ENCODE results near the gene MYO15B.

MYO15B gene

DNA sequence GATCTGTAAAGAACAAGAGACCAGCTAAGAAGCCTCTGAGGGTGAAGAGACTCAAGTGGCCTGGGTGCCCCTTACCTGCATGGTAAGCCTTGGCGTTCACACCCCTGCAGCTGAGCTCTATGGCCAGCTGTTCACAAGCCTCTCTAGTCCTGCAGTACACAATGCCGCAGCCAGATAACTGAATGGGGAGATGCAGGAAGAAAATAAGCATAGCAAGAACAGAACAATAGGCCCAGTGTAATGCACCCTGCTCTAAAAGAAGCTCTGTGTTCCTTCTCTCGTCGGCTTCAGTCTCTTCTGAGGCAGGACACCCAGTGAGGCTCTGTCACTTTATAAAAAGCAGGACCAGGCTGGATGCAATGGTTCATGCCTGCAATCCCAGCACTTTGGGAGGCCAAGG lies 73.9 kb downstream of the MYO15B start:
- TF ChIP-seq, protein P1, sequence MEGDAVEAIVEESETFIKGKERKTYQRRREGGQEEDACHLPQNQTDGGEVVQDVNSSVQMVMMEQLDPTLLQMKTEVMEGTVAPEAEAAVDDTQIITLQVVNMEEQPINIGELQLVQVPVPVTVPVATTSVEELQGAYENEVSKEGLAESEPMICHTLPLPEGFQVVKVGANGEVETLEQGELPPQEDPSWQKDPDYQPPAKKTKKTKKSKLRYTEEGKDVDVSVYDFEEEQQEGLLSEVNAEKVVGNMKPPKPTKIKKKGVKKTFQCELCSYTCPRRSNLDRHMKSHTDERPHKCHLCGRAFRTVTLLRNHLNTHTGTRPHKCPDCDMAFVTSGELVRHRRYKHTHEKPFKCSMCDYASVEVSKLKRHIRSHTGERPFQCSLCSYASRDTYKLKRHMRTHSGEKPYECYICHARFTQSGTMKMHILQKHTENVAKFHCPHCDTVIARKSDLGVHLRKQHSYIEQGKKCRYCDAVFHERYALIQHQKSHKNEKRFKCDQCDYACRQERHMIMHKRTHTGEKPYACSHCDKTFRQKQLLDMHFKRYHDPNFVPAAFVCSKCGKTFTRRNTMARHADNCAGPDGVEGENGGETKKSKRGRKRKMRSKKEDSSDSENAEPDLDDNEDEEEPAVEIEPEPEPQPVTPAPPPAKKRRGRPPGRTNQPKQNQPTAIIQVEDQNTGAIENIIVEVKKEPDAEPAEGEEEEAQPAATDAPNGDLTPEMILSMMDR (IDR thresholded peaks at IDR 0.05; ENCODE audit: low read depth, low read length, missing control alignments) = no peak

GRCh38 chr17:75662511-75662910 lies 74.9 kb downstream of the MYO15B start:
- H3K4me3 ChIP-seq (replicated peaks; ENCODE audit: low read depth, low read length) = no peak overlapping the region
- DNase-seq (ENCODE audit: extremely low read depth, low read depth) = no peak
- TF ChIP-seq, protein P1 (IDR thresholded peaks at IDR 0.05; ENCODE audit: low read depth, low read length, missing control alignments) = no peak

More for the DNA sequence above, 73.9 kb downstream of the MYO15B start:
- DNase-seq (ENCODE audit: extremely low read depth, low read depth) = no peak
- H3K4me3 ChIP-seq (replicated peaks; ENCODE audit: low read depth, low read length) = no peak overlapping the region

- TF ChIP-seq, protein P1 (IDR thresholded peaks at IDR 0.05; ENCODE audit: low read depth, low read length, missing control alignments) = no peak
- H3K4me3 ChIP-seq (replicated peaks; ENCODE audit: low read depth, low read length) = no peak overlapping the region
- DNase-seq (ENCODE audit: extremely low read depth, low read depth) = no peak
Measured at GRCh38 chr17:75664099-75664549, 76.5 kb downstream of the MYO15B start.

- peak overlapping the region; percentile 84 for H3K4me3 ChIP-seq (replicated peaks; ENCODE audit: low read depth, low read length)
- TF ChIP-seq, protein P1 (IDR thresholded peaks at IDR 0.05; ENCODE audit: low read depth, low read length, missing control alignments) = no peak
- no peak for DNase-seq (ENCODE audit: extremely low read depth, low read depth)
Measured at GRCh38 chr17:75665981-75666380, 78.4 kb downstream of the MYO15B start.

GRCh38 chr17:75666959-75667790 lies 79.6 kb downstream of the MYO15B start, which contains the start of the genes RECQL5 and SAP30BP:
TSS of gene RECQL5 (minus strand) at chr17:75667154. CDS start at chr17:75666557, 597 bp downstream.
TSS of gene SAP30BP (plus strand) at chr17:75667338. CDS start at chr17:75667373, 35 bp downstream.
- H3K4me3 ChIP-seq (replicated peaks; ENCODE audit: low read depth, low read length) = peak within 1 kb of the TSS; percentile 84
- DNase-seq (ENCODE audit: extremely low read depth, low read depth) = peak; percentile 95
- TF ChIP-seq, protein P1 (IDR thresholded peaks at IDR 0.05; ENCODE audit: low read depth, low read length, missing control alignments) = no peak

- peak overlapping the region; percentile 84 for H3K4me3 ChIP-seq (replicated peaks; ENCODE audit: low read depth, low read length)
- no peak for DNase-seq (ENCODE audit: extremely low read depth, low read depth)
- TF ChIP-seq, protein P1 (IDR thresholded peaks at IDR 0.05; ENCODE audit: low read depth, low read length, missing control alignments) = no peak
Measured at GRCh38 chr17:75667825-75668224, 80.2 kb downstream of the MYO15B start.
